Upper lobe of left lung (tissue), 4 donors: ENCODE results near the gene EHMT1.

Source experiments
- CTCF ChIP-seq, 6 experiments: fragments of 450-650 bp in 4 of 6; fragments of 200-600 bp in 2 of 6; sonication (generic) in 2 of 6; IDR thresholded peaks; one replicate each; pipeline ENCODE4 v1.5.1; 2016 to 2019; ENCODE audit warnings: antibody characterized with exemption in 6 of 6
- POLR2A ChIP-seq, 4 donors: fragments of 450-650 bp; IDR thresholded peaks; one replicate each; pipeline ENCODE4 v1.5.1; 2016 to 2017; ENCODE audit warnings: antibody characterized with exemption in 4 of 4, mild to moderate bottlenecking in 2 of 4

GRCh38 chr9:137742698-137743097 is 123.9 kb downstream of the EHMT1 start:
- TF ChIP-seq CTCF (IDR thresholded peaks at IDR 0.05) (no peak), POLR2A (IDR thresholded peaks at IDR 0.05) (no peak)
